ENCODE measurements around the gene TAC4.
A peak's percentile ranks its signal among the peaks of the same experiment; 100 is the strongest.

Gene TAC4

GRCh38 chr17:49850772-49851386, 3.0 kb upstream of the TAC4 start:
- peak overlapping the region; percentile 63 for H3K4me3 ChIP-seq (ENCODE audit: low read depth, low read length)
- POLR2A ChIA-PET = no interaction called here
- no peak for DNase-seq (ENCODE audit: low read depth, low spot score)
- CTCF ChIA-PET = interaction anchor here (0.6 to 25.2 kb wide), 17 partner anchors 9 to 295 kb away, joined by 3 to 753 read pairs (median 4); partner anchors contain the start of genes DLX3 and SLC35B1
- no peak for TF ChIP-seq CTCF (IDR thresholded peaks at IDR 0.05; ENCODE audit: insufficient read depth, low read length, missing control alignments)

DNA sequence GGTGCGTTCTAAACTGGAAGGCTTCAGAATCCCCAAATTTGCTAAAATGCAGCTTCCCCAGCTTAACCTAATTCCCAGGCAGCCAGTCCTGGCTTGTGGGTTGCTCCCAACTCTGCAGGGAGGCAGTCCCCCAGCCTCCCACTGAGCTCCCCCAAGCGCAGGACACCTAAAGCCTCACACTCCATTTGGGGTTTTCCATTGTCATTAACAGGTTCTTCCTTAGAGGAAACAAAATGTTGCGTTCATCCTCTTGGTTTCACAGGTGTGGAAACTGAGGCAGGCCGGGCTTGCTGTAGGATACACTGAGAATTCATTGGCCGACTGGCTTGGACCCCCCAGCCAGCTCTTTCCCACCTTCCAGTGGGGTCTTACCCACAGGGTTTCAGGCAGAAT, 2.3 kb upstream of the TAC4 start:
- CTCF ChIA-PET = interaction anchor here (0.6 to 25.2 kb wide), 9 partner anchors 8 to 294 kb away, joined by 3 to 753 read pairs (median 4); partner anchors contain the start of genes DLX3 and NXPH3
- H3K4me3 ChIP-seq (ENCODE audit: low read depth, low read length) = no peak overlapping the region
- POLR2A ChIA-PET = interaction anchor here (0.6 kb wide), 1 partner anchor 16 kb away, joined by 3 read pairs; no protein-coding TSS in a partner anchor
- TF ChIP-seq CTCF (IDR thresholded peaks at IDR 0.05; ENCODE audit: insufficient read depth, low read length, missing control alignments) = no peak
- DNase-seq (ENCODE audit: low read depth, low spot score) = no peak

GRCh38 chr17:49848739-49849138, 870 bp upstream of the TAC4 start:
- POLR2A ChIA-PET = interaction anchor here (0.6 kb wide), 1 partner anchor 61 kb away, joined by 4 read pairs; the partner anchor contains the start of gene KAT7
- CTCF ChIA-PET = interaction anchor here (0.6 to 25.2 kb wide), 7 partner anchors 8 to 393 kb away, joined by 3 to 753 read pairs (median 4); partner anchors contain the start of gene DLX3
- TF ChIP-seq CTCF (IDR thresholded peaks at IDR 0.05; ENCODE audit: insufficient read depth, low read length, missing control alignments) = no peak
- H3K4me3 ChIP-seq (ENCODE audit: low read depth, low read length) = no peak overlapping the region
- no peak for DNase-seq (ENCODE audit: low read depth, low spot score)

DNA sequence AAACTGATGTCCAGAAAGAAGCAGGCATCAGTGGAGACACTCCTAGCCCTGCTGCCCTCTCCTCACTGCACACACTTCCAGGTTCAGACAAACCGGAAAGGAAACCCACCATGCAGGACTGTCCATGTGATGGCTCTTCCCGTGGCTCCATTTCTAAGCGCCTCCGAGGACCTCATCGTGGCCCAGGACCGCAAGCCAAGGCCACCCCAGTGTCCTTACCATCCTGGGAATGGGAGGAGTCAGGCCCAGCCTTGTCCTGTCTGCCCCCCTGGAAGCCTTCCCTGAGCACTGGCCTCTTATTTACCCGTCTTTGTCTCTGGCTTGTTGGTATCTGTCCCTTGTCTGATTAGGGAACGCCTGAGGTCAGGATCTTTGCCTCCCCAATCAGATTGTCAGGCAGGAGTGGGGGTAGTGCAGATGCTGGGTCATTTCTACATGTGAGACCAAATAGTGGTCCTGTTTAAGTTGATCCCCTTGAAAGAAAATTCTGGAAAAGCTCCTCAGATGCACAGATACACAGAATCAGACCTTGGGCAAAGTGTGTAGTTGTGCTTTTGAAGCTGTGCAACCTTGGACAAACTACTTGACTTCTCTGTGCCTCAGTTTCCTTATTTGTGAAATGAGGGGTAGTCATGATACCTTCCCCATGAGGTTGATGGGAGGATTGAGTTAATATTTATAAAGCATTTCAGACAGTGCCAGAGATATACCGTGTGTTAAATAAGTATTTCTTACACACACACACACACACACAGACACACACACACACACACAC, 744 bp downstream of the TAC4 start:
- CTCF ChIA-PET = interaction anchor here (1.0 to 25.2 kb wide), 4 partner anchors 10 to 247 kb away, joined by 3 to 753 read pairs (median 4); partner anchors contain the start of gene DLX3
- TF ChIP-seq CTCF (IDR thresholded peaks at IDR 0.05; ENCODE audit: insufficient read depth, low read length, missing control alignments) = no peak
- no peak for DNase-seq (ENCODE audit: low read depth, low spot score)
- POLR2A ChIA-PET = no interaction called here
- no peak overlapping the region for H3K4me3 ChIP-seq (ENCODE audit: low read depth, low read length)

GRCh38 chr17:49845321-49845720, 2.5 kb downstream of the TAC4 start:
- DNase-seq (ENCODE audit: low read depth, low spot score) = no peak
- no peak overlapping the region for H3K4me3 ChIP-seq (ENCODE audit: low read depth, low read length)
- ChIA-PET CTCF (interaction anchor here (1.1 to 25.2 kb wide), 3 partner anchors 10 to 279 kb away, joined by 3 to 753 read pairs (median 4); partner anchors contain the start of gene DLX3), POLR2A (no interaction called here)
- no peak for TF ChIP-seq CTCF (IDR thresholded peaks at IDR 0.05; ENCODE audit: insufficient read depth, low read length, missing control alignments)

Measured in AG04449 (cell line).